Measurements from ENCODE around the gene IL4R.
"Not testable (repeated sequence)": the region's sequence is repeated elsewhere in the genome, so short reads cannot be mapped to it uniquely, and the experiment has no call there.

IL4R gene

DNA sequence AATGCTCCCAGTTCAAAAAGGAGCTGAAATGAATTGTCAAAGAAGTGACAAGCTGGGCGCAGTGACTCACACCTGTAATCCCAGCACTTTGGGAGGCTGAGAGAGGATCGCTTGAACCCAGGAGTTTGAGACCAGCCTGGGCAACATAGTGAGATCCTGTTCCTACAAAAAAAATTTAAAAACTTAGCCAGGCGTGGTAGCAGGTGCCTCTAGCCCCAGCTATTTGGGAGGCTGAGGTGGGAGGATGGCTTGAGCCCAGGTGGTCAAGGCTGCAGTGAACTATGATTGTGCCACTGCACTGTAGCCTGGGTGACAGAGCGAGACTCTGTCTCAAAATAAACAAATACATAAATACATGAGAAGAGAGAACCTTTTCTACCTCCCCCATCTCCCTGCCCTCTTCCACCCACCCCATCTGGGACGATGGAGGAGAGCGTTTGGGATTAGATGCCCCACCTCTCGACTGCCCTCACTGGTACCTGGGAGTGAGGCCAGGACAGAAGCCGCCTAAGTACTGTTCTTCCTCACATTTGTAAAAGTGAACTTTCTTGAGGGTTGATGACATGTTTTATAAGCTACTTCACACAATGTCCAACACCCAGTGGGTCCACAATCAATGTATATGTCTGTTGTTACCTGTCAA, 2.4 kb downstream of the IL4R start:
- DNase-seq, result no peak

DNA sequence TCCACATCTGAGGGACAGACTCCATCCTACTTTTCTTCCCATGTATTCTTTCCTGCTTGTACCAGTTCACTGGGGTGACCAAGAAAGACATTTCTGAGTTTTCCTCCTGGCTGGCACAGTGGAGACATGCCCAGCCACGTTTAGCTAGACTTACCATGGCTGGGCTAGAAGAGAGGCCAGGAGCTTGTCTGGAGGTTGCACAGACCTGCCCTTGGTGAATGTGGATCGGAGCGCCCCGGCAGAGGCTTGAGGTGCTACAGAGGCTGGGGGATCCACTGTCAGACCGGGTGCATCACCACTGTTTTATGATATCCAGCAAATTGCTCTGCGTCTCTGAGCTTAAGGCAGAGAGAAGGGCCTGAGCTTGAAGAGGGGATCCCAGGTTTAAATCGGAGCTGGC, 3.5 kb downstream of the IL4R start:
- no peak for DNase-seq

DNA sequence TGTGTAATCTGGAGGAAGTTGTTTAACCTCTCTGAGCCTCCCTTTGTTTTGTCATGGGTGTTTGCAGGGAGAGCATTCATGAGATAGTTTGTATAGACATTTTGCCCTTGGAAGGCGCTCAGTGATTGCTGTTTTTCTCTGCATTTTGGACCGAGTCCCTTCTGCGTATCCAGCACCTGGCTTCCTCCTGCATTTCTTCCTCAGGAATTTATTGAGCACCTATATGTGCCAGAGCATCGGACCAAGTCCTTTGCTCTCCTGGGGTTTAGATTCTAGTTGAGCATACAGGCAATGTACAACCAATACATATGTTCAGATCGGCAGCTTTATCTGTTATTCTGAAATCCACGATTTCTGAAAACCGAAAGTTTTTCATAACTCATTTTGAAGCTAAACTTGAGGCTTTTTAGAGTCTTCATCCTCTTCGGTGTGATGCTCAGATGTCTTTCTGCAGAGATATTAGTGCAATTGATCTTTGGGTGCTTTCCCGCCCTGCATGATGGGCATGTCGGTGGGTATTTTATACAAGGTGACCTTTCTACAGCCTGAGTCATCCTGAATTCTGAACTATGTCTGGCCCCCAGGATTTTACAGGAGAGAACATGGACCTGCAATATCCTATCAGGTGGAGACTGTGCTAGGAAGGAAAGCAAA, 4.1 kb downstream of the IL4R start:
- DNase-seq, result no peak

DNA sequence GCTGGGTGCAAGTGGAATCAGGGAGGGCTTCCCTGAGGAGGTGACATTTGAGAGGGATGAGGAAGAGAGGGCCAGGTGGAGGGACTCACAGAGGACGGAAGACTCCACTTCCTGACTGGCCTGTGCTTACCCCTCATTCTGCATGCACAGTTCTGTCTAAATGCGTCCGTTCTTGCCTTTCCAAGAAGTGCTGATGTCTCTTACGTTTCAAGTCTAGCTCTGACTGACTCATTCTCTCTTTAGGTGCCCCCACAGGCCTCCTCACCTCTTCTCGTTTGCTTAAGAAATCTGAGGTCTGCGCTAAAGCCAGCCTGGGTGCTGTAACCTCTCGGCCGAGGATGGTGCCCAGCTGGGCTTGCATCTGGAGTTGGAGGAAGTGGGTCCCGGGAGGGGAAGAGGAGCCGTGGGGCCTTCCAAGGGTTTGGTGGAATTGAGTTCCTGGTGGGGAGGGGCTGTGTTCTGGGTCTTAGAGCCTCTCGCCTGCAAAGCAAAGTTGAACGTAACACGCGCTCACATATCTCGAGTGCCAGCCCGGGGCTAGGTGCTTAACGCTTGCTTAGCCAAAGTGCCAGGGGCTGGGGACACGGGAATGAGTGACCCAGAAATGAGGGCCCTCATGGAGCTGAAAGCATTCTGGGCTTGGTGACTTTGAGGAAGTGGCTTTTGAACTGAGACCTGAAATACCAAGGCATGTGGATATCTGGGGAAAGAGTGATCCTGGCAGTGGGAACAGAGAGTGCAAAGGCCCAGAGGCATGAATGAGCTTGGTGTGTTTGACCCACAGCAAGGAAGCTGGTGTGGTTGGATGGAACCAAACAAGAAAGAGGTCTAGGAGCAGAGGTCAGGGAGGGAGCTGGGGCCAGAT, 4.8 kb downstream of the IL4R start:
- DNase-seq, result no peak

DNA sequence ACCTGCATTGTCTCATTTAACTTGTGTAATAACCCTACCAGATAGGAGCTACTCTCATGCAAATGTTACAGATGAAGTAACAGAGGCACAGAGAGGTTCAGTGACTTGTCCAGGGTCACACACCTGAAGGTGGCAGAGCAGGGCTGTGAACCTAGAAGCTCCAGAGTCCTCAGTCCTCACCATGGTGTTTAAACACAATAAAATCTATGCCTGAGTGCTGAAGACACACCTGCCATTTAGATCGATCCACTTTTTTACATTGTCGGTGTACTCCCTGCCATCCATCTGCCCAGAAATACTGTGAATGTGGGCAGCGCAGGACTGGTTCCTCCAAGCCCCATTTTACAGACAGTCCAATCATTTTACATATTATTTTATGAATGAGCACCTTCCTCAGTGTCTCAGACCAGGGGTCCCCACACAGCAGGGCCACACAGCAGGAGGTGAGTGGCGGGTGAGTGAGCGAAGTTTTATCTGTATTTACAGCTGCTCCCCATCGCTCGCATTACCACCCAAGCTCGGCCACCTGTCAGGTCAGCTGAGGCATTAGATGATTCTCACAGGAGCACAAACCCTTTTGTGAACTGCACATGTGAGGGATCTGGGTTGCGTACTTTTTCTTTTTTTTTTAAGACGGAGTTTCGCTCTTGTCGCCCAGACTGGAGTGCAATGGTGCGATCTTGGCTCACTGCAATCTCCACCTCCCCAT, 5.6 kb downstream of the IL4R start:
- peak; percentile 9 to 39 for DNase-seq

DNA sequence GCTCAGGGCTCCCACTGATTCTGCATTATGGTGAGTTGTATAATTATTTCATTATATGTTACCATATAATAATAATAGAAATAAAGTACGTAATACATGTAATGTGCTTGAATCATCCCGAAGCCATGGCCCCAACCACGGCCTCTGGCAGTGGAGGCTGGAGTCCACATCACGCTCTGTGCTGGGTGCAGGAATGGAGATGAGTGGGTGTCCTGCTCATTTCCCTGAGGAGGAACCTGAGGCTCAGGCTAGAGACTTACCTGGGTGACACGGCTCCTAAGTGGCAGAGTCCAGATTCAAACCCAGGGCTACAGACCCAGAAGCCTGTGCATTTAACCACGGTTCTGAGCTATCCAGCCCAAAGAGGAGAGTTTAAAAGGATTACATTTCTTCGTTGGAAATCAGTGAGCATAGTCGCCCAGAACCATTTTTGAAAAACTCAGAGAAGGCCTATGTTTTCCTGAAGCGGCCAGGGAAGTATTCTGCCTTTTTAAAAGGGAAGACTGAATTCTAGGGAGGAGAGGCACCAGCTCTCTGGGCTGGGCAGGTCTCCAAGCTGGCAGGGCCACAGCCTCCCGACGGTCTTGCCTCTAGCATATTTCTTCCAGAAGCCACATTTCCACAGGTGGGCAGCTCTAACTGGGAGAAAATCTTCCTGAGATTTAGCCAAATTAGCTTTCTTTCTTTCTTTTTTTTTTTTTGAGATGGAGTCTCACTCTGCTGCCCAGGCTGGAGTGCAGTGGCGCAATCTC, 6.7 kb downstream of the IL4R start:
- no peak for DNase-seq

DNA sequence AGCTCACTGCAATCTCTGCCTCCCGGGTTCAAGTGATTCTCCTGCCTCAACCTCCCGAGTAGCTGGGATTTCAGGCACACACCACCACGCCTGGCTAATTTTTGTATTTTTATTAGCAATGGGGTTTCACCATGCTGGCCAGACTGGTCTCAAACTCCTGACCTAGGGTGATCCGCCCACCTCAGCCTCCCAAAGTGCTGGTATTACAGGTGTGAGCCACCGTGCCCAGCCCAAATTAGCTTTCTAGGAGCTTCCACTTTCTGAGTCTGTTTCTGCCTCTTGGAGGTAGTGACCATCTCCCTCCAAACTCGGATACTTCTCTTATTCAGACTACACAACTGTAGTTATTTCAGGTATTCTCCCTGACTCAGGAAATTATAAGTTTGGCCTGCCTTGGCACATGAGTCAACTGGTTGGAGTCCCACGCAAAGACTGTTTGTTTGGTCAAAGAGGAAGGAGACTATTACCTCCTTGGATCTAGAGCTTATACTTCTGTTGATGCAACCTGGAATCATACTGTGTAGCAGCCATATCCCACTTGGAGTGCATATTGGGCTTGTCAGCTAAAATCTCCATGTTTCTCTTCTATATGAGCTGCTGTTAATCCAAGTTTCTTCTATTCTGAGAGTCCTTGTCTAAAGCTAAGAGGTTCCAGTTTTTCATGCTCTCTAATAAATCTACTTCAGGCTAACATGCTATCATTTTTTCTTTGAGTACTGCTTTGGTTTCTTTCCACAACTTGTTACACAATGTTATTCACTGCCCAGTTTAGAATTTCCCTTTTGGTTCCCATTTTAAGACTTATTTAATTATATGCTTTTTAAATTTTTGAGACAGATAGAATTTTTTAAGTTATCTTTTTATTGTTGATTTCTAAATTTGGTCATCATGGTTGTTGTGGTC, 7.5 kb downstream of the IL4R start:
- no peak for DNase-seq

DNA sequence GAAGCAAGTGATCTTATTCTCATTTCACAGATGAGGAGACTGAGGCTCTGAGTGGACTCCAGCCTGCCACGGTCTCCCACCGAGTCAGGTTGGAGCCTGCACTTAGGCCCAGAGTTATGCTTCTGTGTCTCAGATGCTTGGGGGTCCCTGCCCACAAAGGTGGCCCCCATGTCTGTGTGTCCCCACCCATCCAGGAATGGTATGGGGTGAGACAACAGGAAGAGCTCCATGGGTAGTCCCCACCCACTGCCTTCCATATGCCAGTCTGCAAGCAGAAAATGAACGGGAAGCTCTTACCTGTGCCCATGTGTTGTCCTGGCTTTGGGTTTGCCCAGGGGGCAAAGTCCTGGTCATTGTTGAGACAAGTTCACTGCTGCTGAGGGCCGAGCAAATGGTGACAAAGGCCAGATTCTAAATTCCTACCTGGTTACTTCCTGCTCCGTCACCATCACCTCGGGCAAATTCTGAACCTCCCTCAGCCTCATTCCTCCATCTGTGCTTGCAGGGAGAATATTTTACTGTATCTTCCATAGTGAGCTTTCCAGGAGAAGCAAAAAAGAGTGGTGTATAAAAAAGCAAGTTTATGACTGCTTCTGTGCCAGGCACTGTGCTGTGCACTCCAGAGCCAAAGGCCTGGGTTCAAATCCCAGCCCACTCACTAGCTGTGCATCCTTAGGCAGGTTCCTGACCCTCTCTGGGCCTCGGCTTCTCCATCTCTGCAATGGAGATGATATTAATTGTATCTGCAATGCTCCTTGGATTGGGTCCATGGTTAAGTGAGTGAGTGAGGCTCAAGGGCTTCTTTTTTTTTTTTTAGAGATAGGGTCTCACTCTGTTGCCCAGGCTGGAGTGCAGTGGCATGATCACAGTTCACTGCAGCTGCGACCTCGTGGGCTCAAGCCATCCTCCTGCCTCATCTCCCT, 9.3 kb downstream of the IL4R start:
- no peak for DNase-seq

DNA sequence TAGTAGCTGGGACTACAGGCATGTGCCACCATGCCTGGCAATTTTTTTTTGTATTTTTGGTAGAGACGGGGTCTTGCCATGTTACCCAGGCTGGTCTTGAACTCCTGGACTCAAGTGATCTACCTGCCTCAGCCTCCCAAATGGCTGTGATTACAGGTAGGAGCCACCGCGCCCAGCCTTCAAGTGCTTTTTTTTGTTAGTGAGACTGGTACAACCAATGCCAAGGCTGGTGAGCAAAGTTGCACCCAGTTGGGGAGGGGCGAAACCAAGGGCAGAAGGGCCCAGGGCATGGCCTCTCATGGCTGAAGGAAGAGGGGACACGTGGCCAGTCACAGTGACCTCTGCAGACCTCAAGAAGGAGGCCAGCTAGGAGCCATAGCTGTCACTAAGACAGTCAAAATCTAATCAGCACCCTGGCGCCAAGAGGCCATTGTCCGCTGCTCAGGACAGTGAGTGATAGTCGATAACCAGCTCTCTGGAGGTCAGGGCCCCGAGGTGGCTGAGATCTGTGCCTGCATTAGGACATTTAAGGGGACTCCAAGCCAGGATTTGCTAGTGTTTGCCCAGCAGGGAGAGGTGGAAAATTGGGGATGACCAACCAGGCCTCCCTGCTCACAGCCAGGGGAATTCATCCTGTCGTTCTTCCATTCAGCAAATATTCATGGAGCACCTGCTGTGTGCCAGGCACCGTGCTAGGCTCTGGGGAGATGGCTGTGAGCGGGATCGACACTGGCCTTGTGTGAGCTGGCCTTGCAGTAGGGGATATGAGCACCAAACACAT, 10.2 kb downstream of the IL4R start:
- no peak for DNase-seq

DNA sequence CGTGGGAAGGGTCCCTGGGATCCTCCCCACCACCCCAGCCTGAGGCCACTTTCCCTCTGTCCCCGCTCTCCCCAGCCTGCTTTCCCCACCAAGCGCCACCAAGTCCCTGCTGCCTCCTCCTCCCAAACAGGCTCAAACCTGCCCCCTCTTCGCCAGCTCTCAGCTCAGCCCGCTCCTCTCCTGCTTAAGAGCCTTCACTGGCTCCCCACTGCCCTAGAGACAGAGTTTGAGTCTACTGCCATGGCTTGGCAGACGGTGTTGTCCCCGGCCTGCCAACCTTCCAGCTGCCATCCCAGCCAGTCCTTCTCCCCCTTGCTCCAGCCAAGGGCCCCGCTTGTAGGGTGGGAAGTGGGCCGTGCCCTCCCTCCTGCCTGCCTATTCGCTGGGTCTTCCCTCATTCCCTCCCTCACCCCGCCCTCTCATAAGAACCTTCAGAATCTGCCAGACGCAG, 11.1 kb downstream of the IL4R start:
- no peak for DNase-seq

DNA sequence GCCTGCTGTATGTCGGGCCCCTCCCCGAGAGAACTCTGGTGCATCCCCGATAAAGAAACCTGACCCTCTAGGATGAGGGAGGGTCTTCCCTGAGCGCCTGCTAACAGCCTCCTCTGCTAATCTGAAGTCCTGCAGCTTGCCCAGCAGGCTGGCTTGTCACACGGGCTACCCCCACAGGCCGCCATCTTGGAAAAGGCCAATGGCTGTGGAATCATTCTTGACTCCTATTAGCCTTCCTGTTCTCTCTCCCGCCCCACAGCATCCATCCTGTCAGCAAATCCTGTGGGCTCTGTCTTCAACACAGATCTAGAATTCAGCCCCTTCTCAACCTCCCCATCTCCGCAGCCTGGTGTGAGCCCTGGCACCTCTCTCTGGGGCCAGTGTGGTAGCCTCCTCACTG, 12.0 kb downstream of the IL4R start:
- DNase-seq, result no peak

DNA sequence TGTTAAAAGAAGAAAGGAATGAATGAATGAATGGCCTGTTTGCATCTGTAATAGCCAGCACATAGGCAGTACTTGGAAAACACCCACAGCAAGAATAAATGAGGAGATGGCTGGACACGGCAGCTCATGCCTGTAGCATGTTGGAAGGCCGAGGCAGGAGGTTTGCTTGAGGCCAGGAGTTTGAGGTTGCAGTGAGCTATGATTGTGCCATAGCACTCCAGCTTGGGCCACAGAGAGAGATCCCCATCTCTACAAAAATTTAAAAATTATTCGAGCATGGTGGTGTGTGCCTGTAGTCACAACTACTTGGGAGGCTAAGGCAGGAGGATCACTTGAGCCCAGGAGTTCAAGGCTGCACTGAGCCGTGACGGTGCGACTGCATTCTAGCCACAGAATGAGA, 12.5 kb downstream of the IL4R start:
- no peak for DNase-seq

DNA sequence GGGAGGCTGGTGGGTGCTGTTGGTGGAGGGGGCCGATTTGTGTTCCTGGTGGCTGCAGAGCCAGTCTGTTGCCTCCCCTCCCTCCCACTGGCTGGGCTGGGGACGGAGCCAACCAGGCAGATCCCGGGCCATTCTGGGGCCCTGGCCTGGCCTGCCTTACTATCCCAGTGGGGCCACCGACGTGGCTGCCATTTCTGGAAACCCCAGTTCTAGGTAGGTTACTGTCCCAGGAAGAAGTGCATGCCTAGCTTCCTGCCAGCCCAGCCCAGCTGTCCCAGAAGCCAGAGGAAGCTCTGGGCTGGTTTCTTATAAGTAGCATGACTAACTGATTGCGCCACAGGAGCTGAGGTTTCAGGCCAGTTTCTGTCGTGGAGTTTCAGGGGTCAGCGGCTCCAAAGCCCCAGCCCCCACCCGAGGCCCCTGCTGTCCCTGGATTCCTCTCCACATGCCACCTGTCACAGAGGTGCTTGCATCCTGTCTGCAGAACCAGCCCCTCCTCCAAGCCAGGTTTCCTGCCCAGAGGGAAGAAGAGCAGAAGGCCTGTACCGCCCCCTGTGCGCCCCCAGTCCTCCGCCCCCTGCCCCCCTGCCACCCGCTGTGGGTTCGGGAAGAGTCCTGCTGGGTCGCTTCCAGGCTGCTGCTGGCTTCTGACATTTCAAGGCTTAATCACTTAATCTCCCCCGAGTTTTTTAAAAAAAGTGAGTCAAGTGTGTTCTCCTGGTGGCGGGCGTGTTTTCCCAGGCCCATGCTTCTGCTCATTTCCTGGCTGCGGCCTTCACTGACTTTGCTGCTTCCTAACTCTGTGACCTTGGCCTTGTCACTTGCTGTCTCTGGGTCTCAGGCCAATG, 13.2 kb downstream of the IL4R start:
- no peak for DNase-seq

DNA sequence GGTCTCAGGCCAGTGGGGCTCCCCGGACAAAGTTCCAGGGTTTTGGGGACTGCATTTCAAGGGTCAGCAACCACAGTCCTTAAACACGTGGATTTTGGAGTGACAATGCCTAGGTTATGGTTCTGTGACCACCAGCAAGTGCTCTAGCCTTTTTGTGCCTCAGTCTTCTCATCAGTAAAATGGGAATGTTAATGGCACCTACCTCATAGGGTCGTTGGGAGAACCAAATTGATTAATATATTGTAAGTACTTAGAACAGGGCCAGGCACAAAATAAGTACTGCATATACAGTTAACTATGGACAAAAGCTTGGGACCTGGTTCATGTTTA, 13.8 kb downstream of the IL4R start:
- no peak for DNase-seq

DNA sequence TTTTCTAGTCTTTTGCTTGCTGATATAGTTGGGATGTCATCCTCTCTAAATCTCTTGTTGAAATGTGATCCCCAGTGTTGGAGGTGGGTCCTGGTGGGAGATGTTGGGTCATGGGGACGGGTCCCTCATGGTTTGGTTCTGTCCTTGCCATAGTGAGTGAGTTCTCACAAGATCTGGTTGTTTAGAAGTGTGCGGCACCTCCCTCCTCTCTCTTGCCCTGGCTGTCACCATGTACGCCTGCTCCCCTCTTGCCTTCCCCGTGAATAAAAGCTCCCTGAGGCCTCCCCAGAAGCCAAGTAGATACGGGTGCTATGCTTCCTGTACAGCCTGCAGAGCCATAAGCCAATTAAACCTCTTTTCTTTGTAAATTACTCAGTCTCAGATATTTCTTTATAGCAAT, 15.2 kb downstream of the IL4R start:
- DNase-seq, result no peak

DNA sequence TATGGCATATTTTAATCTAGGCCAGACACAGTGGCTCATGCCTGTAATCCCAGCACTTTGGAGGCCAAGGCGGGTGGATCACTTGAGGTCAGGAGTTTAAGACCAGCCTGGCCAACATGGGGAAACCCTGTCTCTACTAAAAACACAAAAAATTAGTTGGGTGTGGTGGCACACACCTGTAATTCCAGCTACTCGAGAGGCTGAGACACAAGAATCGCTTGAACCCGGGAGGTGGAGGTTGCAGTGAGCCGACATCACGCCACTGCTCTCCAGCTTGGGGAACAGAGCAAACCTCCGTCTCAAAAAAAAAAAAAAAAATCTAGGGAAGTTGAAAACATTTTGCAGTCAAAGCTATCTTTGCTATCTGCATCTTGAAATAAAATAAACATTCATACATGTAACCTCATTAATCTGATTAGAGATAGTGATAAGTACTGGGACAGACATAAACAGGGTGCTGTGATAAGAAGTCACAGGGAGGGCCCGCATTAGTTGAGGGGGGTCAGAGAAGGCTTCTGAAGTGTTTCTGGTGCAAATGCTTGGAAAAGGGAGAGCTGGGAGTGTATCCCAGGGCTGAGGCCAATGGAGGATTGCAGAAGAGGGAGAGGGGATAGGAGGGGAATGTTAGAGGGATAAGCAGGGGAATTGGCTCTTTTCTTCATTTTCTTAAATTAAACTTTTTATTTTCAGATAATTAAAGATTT, 15.8 kb downstream of the IL4R start:
- DNase-seq, result not testable (repeated sequence)

DNA sequence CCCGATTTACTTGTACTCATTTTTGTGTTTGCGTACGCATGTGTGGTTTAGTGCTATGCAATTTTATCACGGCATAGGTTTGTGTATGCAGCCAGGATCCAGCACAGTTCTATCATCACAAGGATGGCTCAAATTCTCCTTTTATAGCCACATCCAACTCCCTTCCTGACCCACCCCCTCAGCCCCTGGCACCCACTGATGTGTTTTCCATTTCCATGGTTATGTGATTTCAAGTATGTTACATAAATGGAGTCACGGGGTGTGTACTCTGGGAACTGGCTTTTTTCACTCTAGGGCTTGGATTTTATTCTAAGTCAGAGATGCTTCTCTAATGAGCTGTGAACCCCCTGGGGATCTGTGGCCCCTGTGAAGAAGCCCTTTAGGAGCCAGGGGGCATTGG, 16.8 kb downstream of the IL4R start:
- no peak for DNase-seq

DNA sequence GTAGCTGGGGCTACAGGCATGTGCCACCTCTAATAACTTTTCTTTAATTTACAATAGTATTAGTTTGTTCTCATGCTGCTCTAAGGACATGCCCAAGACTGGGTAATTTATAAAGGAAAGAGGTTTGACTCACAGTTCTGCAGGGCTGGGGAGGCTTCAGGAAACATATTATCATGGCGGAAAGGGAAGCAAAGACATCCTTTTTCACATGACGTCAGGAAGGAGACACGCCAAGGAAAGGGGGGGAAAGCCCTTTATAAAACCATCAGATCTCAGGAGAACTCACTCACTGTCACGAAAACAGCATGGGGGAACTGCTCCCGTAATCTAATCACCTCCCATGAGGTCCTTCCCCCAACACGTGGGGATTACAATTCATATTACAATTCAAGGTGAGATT, 18.3 kb downstream of the IL4R start:
- no peak for DNase-seq
